ENCODE data around the gene KRT17.
"Not testable (repeated sequence)": the region's sequence is repeated elsewhere in the genome, so short reads cannot be mapped to it uniquely, and the experiment has no call there.

Gene KRT17

GRCh38 chr17:41619036-41619926 lies 5.1 kb downstream of the KRT17 start:
- no peak for FAIRE-seq

- FAIRE-seq: no peak
These were observed 5.9 kb downstream of the KRT17 start for GRCh38 chr17:41618341-41619035.

GRCh38 chr17:41617698-41618097 lies 6.7 kb downstream of the KRT17 start:
- FAIRE-seq: no peak

- no peak for FAIRE-seq
These were observed 7.2 kb downstream of the KRT17 start for GRCh38 chr17:41617136-41617535.

- FAIRE-seq: not testable (repeated sequence)
These were observed 7.9 kb downstream of the KRT17 start for GRCh38 chr17:41616486-41616885.

- no peak for FAIRE-seq
These were observed 8.9 kb downstream of the KRT17 start for GRCh38 chr17:41615454-41615853.

- FAIRE-seq: not testable (repeated sequence)
These were observed 9.6 kb downstream of the KRT17 start for GRCh38 chr17:41614767-41615166.

- no peak for FAIRE-seq
These were observed 10.3 kb downstream of the KRT17 start for GRCh38 chr17:41614098-41614497.

GRCh38 chr17:41613277-41614082 lies 10.9 kb downstream of the KRT17 start:
- no peak for FAIRE-seq

- FAIRE-seq: not testable (repeated sequence)
These were observed 11.8 kb downstream of the KRT17 start, which contains the start of gene KRT16 for GRCh38 chr17:41612376-41613160. Gene KRT16 (minus strand): TSS chr17:41612767. CDS start chr17:41612688, 79 bp downstream.

GRCh38 chr17:41610965-41611640 lies 13.3 kb downstream of the KRT17 start:
- no peak for FAIRE-seq

GRCh38 chr17:41610061-41610517 lies 14.3 kb downstream of the KRT17 start:
- not testable (repeated sequence) for FAIRE-seq

GRCh38 chr17:41606930-41607329 lies 17.4 kb downstream of the KRT17 start:
- FAIRE-seq: not testable (repeated sequence)

GRCh38 chr17:41602524-41602923 lies 21.9 kb downstream of the KRT17 start:
- no peak for FAIRE-seq

GRCh38 chr17:41600318-41600717 lies 24.1 kb downstream of the KRT17 start:
- no peak for FAIRE-seq

- no peak for FAIRE-seq
These were observed 24.7 kb downstream of the KRT17 start for GRCh38 chr17:41599680-41600079.

GRCh38 chr17:41595585-41595984 lies 28.8 kb downstream of the KRT17 start:
- FAIRE-seq: no peak

- FAIRE-seq: no peak
These were observed 29.9 kb downstream of the KRT17 start for GRCh38 chr17:41594363-41594915.

- FAIRE-seq: no peak
These were observed 30.9 kb downstream of the KRT17 start for GRCh38 chr17:41593306-41593981.

- FAIRE-seq: no peak
These were observed 31.6 kb downstream of the KRT17 start for GRCh38 chr17:41592601-41593305.
